RPMI8226 (cell line): ENCODE measurements around the gene SH3RF1.
"Not testable (repeated sequence)": the region's sequence is repeated elsewhere in the genome, so short reads cannot be mapped to it uniquely, and the experiment has no call there.

Experiments
- DNase-seq: peaks from one replicate; pipeline ENCODE4 v3.0.0-alpha.2; 2015

The SH3RF1 gene

DNA sequence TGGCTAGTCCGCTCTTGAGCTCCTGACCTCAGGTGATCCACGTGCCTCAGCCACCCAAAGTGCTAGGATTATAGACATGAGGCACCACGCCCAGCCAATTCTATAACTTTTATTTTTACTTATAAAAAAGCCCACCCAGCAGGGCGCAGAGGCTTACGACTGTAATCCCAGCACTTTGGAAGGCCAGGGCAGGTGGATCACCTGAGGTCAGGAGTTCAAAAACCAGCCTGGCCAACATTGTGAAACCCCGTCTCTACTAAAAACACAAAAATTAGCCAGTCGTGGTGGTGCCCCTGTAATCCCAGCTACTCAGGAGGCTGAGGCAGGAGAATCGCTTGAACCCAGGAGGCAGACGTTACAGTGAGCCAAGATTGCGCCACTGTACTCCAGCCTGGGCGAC lies 73.5 kb downstream of the SH3RF1 start:
- not testable (repeated sequence) for DNase-seq

DNA sequence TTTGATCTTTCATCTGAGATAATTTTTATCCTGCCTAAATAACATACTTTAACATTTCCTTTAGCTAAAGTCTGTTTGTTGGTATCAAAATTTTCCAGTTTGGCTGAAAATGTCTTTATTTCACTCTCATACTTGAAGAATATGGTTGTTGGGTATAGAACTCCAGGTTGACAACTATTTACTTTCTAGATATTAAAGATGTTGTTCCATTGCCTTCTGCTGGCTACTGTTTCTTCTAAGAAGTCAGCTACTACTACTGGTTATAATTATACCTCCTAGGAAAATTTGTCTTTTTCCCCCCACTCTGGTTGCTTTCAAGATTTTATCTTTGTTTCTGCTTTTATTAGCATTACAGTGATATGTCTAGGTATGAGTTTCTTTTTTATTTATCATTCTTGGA lies 75.7 kb downstream of the SH3RF1 start:
- no peak for DNase-seq

DNA sequence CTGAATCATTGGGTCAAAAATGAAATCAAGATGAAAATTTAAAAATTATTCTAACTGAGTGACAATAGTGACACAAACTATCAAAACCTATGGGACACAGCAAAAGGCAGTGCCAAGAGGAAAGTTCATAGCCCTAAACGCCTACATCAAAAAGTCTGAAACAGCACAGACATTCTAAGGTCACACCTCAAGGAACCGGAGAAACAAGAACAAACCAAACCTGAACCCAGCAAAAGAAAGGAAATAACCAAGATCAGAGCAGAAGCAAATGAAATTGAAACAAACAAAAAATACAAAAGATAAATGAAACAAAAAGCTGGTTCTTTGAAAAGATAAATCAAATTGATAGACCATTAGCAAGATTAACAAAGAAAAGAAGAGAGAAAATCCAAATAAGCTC lies 80.8 kb downstream of the SH3RF1 start:
- not testable (repeated sequence) for DNase-seq

DNA sequence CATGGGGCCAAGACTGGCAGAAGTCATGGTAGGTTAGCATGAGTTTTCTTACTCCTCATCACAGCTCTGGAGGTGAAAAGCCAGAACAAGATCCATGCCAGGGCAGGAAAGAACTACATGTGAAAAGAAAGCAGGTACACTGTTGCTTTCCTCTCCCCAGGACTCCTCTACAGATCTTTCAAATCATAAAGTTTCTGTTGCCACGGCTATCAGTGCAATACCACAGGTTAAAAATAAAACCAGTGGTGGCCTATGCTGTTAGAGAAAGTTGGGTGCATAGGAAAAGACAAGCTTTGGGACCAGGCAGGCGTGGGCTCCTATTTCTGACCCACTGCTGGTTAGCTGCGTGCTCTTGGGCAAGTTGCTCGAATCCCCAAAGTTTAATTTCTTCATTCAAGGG lies 81.4 kb downstream of the SH3RF1 start:
- no peak for DNase-seq

- DNase-seq, result no peak
These were observed 82.6 kb downstream of the SH3RF1 start for GRCh38 chr4:169188204-169188603.

- DNase-seq, result no peak
These were observed 85.4 kb downstream of the SH3RF1 start for GRCh38 chr4:169185133-169185956.

GRCh38 chr4:169184686-169185085 lies 86.1 kb downstream of the SH3RF1 start:
- DNase-seq, result no peak

- DNase-seq, result no peak
These were observed 86.5 kb downstream of the SH3RF1 start for GRCh38 chr4:169184236-169184635.

GRCh38 chr4:169183581-169183980 lies 87.2 kb downstream of the SH3RF1 start:
- DNase-seq, result no peak

GRCh38 chr4:169179609-169180521 lies 90.9 kb downstream of the SH3RF1 start:
- no peak for DNase-seq

DNA sequence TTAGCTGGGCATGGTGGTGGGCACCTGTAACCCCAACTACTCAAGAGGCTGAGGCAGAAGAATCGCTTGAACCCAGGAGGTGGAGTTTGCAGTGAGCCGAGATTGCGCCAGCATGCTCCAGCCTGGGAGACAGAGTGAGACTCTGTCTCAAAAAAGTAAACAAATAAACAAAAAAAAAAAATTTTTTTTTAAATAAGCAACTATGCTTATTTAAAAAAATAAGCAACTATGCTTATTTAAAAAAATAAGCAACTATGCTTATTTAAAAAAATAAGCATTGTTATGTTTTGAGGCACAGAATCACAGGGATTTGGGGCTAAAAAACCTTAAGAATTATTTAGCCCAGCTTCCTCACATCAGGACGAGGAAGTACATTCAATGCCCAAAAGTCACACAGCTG lies 92.7 kb downstream of the SH3RF1 start:
- not testable (repeated sequence) for DNase-seq

DNA sequence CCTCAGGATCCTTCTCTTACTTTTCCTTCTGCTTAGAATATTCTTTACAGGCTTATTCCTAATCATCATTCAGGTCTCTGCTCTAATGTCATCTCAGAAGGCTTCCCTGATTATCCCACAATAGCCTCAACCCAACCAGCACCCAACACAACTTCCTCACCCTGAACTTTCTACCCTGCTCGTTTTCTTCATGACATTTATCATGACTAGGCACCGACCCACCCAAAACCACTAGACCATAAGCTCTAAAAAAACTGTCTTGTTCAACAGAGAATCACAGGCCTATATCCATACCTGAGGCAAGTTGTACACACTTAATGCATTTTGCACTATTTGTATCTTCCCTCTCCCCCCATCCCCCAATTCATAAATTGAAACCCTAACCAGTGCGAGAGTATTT lies 95.3 kb downstream of the SH3RF1 start:
- DNase-seq, result no peak

DNA sequence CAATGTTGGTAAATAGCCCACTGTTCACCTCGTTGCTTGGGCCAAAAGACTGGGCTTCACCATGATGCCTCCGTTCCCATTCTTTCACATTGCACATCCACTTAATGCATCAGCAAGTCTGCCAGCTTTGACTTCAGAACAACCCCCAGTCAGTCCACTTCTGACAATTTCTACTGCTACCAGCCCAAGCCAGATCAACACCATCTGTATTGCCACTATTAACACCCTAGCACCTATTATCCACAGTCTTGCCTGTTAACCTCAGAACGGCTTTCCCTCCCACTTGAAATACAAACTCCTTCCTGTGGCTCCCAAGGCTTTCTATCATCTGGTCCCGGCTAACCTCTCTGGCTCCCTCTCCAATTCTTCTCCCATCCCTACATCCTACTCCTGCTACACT lies 95.7 kb downstream of the SH3RF1 start:
- no peak for DNase-seq

- DNase-seq, result no peak
These were observed 96.5 kb downstream of the SH3RF1 start for GRCh38 chr4:169174247-169174646.

- DNase-seq, result no peak
These were observed 102.5 kb downstream of the SH3RF1 start for GRCh38 chr4:169167957-169168858.

GRCh38 chr4:169164669-169165415 lies 105.9 kb downstream of the SH3RF1 start:
- DNase-seq, result no peak

GRCh38 chr4:169163947-169164668 lies 106.6 kb downstream of the SH3RF1 start:
- no peak for DNase-seq

GRCh38 chr4:169163495-169163894 lies 107.3 kb downstream of the SH3RF1 start:
- DNase-seq, result no peak

GRCh38 chr4:169160825-169161224 lies 109.9 kb downstream of the SH3RF1 start:
- DNase-seq, result no peak

- DNase-seq, result no peak
These were observed 111.1 kb downstream of the SH3RF1 start for GRCh38 chr4:169159624-169160171.

- no peak for DNase-seq
These were observed 111.9 kb downstream of the SH3RF1 start for GRCh38 chr4:169158861-169159260.
